ENCODE data around the gene TNIK. TPM values are rescaled to one million over a fixed set of nuclear protein-coding genes. Genes with fewer than 3 reads are reported as not detected.

The TNIK gene
- total RNA-seq, 4 donors from 2014 or later, result 32.9 to 52.0 (median 40.2) TPM

GRCh38 chr3:171251835-171252234 lies 208.4 kb downstream of the TNIK start:
- DNase-seq, result no peak
- H3K27me3 ChIP-seq, result no peaks in the 10 kb centered on the region
- in situ Hi-C loops (cut with MboI; ENCODE audit: low pct_ligation_motif_present in 1 of 4, low pct_unique_long_range_greater_than_20kb in 1 of 4, low sequenced_read_pairs in 3 of 4) (no loop called here), intact Hi-C loops (cut with DNase I; ENCODE audit: low total_unique reads) (no loop called here)
- WGBS, 2 donors (ENCODE audit: low coverage in 1 of 2), result 75 to 76% methylated on average over 4 of the region's 4 CpGs
- no peaks in the 10 kb centered on the region for H3K4me1 ChIP-seq
- H3K27ac ChIP-seq, result no peak overlapping the region
- no peaks in the 10 kb centered on the region for H3K36me3 ChIP-seq
- H3K9me3 ChIP-seq, result no peaks in the 10 kb centered on the region
- H3K4me3 ChIP-seq, result no peak overlapping the region
- no peak for TF ChIP-seq POLR2A (IDR thresholded peaks at IDR 0.05)
- TF ChIP-seq CTCF (IDR thresholded peaks at IDR 0.05), result no peak
- TF ChIP-seq EP300 (IDR thresholded peaks at IDR 0.05; ENCODE audit: low read depth), result no peak
- no peak for TF ChIP-seq POLR2AphosphoS5 (IDR thresholded peaks at IDR 0.05)

GRCh38 chr3:171250444-171250843 lies 209.8 kb downstream of the TNIK start:
- no peak for DNase-seq
- Histone ChIP-seq H3K9me3 (no peaks in the 10 kb centered on the region), H3K36me3 (no peaks in the 10 kb centered on the region), H3K4me3 (no peak overlapping the region), H3K27me3 (no peaks in the 10 kb centered on the region), H3K4me1 (no peaks in the 10 kb centered on the region), H3K27ac (no peak overlapping the region)
- in situ Hi-C loops (cut with MboI; ENCODE audit: low pct_ligation_motif_present in 1 of 4, low pct_unique_long_range_greater_than_20kb in 1 of 4, low sequenced_read_pairs in 3 of 4) (no loop called here), intact Hi-C loops (cut with DNase I; ENCODE audit: low total_unique reads) (no loop called here)
- 43 to 84% methylated on average over 1 to 2 of the region's 2 CpGs for WGBS, 2 donors (ENCODE audit: low coverage in 1 of 2)
- TF ChIP-seq EP300 (IDR thresholded peaks at IDR 0.05; ENCODE audit: low read depth), result no peak
- no peak for TF ChIP-seq POLR2AphosphoS5 (IDR thresholded peaks at IDR 0.05)

GRCh38 chr3:171249245-171249644 lies 211.0 kb downstream of the TNIK start:
- Histone ChIP-seq H3K36me3 (no peaks in the 10 kb centered on the region), H3K4me1 (no peaks in the 10 kb centered on the region), H3K9me3 (no peaks in the 10 kb centered on the region), H3K4me3 (no peak overlapping the region), H3K27ac (no peak overlapping the region), H3K27me3 (no peaks in the 10 kb centered on the region)
- in situ Hi-C loops (cut with MboI; ENCODE audit: low pct_ligation_motif_present in 1 of 4, low pct_unique_long_range_greater_than_20kb in 1 of 4, low sequenced_read_pairs in 3 of 4) (no loop called here), intact Hi-C loops (cut with DNase I; ENCODE audit: low total_unique reads) (no loop called here)
- DNase-seq, result no peak
- TF ChIP-seq CTCF (IDR thresholded peaks at IDR 0.05), result no peak
- no peak for TF ChIP-seq EP300 (IDR thresholded peaks at IDR 0.05; ENCODE audit: low read depth)
- TF ChIP-seq POLR2A (IDR thresholded peaks at IDR 0.05), result no peak
- TF ChIP-seq POLR2AphosphoS5 (IDR thresholded peaks at IDR 0.05), result no peak

- intact Hi-C loops (cut with DNase I; ENCODE audit: low total_unique reads), result no loop called here
Measured at GRCh38 chr3:171248426-171249111, 211.6 kb downstream of the TNIK start.

GRCh38 chr3:171245796-171246765 lies 214.1 kb downstream of the TNIK start:
- Histone ChIP-seq H3K4me1 (no peaks in the 10 kb centered on the region), H3K9me3 (no peaks in the 10 kb centered on the region), H3K27me3 (no peaks in the 10 kb centered on the region), H3K27ac (no peak overlapping the region), H3K4me3 (no peak overlapping the region), H3K36me3 (no peaks in the 10 kb centered on the region)
- intact Hi-C loops (cut with DNase I; ENCODE audit: low total_unique reads), result no loop called here
- no peak for DNase-seq
- WGBS, 2 donors (ENCODE audit: low coverage in 1 of 2), result 81 to 88% methylated on average over 4 of the region's 4 CpGs
- in situ Hi-C loops (cut with MboI; ENCODE audit: low pct_ligation_motif_present in 1 of 4, low pct_unique_long_range_greater_than_20kb in 1 of 4, low sequenced_read_pairs in 3 of 4), result no loop called here
- TF ChIP-seq POLR2AphosphoS5 (IDR thresholded peaks at IDR 0.05), result no peak
- TF ChIP-seq POLR2A (IDR thresholded peaks at IDR 0.05), result no peak
- TF ChIP-seq EP300 (IDR thresholded peaks at IDR 0.05; ENCODE audit: low read depth), result no peak
- TF ChIP-seq CTCF (IDR thresholded peaks at IDR 0.05), result no peak

More at GRCh38 chr3:171248426-171249111, 211.6 kb downstream of the TNIK start:
- Histone ChIP-seq H3K4me1 (no peaks in the 10 kb centered on the region), H3K36me3 (no peaks in the 10 kb centered on the region), H3K9me3 (no peaks in the 10 kb centered on the region), H3K27ac (no peak overlapping the region), H3K27me3 (no peaks in the 10 kb centered on the region), H3K4me3 (no peak overlapping the region)
- DNase-seq, result no peak
- in situ Hi-C loops (cut with MboI; ENCODE audit: low pct_ligation_motif_present in 1 of 4, low pct_unique_long_range_greater_than_20kb in 1 of 4, low sequenced_read_pairs in 3 of 4), result no loop called here
- 41 to 69% methylated on average over 4 of the region's 4 CpGs for WGBS, 2 donors (ENCODE audit: low coverage in 1 of 2)
- TF ChIP-seq POLR2AphosphoS5 (IDR thresholded peaks at IDR 0.05), result no peak
- no peak for TF ChIP-seq EP300 (IDR thresholded peaks at IDR 0.05; ENCODE audit: low read depth)
